Measurements from ENCODE around the gene TYROBP.

TYROBP gene

GRCh38 chr19:35868823-35869326, 39.2 kb downstream of the TYROBP start:
- H3K79me2 ChIP-seq (ENCODE audit: insufficient read depth, low read length), result no peaks in the 10 kb centered on the region
- peaks cover 18% of the 10 kb centered on the region for H3K4me1 ChIP-seq (ENCODE audit: insufficient read depth, low read length, severe bottlenecking)
- peak overlapping the region; percentile 31; the same call in 1 of the 2 replicates for H3K9ac ChIP-seq (ENCODE audit: low read length)
- H3K36me3 ChIP-seq (ENCODE audit: insufficient read depth, low read length), result no peaks in the 10 kb centered on the region
- H2AFZ ChIP-seq (ENCODE audit: low read length), result no peak overlapping the region
- H4K20me1 ChIP-seq (ENCODE audit: insufficient read depth, low read length), result no peaks in the 10 kb centered on the region
- peak overlapping the region; percentile 44 for H3K4me3 ChIP-seq (ENCODE audit: low read depth, low read length, poor library complexity, severe bottlenecking)
- H3K4me2 ChIP-seq (ENCODE audit: low read length), result peak overlapping the region; percentile 52
- H3F3A ChIP-seq (ENCODE audit: insufficient read depth, low read length), result no peaks in the 10 kb centered on the region
- no peaks in the 10 kb centered on the region for H3K9me3 ChIP-seq (ENCODE audit: low read length)
- H3K27me3 ChIP-seq (ENCODE audit: insufficient read depth, low read length), result peaks cover 4% of the 10 kb centered on the region; the same call in 1 of the 2 replicates
- TF ChIP-seq, protein P1, sequence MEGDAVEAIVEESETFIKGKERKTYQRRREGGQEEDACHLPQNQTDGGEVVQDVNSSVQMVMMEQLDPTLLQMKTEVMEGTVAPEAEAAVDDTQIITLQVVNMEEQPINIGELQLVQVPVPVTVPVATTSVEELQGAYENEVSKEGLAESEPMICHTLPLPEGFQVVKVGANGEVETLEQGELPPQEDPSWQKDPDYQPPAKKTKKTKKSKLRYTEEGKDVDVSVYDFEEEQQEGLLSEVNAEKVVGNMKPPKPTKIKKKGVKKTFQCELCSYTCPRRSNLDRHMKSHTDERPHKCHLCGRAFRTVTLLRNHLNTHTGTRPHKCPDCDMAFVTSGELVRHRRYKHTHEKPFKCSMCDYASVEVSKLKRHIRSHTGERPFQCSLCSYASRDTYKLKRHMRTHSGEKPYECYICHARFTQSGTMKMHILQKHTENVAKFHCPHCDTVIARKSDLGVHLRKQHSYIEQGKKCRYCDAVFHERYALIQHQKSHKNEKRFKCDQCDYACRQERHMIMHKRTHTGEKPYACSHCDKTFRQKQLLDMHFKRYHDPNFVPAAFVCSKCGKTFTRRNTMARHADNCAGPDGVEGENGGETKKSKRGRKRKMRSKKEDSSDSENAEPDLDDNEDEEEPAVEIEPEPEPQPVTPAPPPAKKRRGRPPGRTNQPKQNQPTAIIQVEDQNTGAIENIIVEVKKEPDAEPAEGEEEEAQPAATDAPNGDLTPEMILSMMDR (IDR thresholded peaks at IDR 0.05; ENCODE audit: low read length), result no peak
- no peak for TF ChIP-seq EZH2 (IDR thresholded peaks at IDR 0.05; ENCODE audit: borderline replicate concordance, low read length)
- no peak overlapping the region for H3K27ac ChIP-seq (ENCODE audit: low read depth, low read length, poor library complexity, severe bottlenecking)
- H3K9me2 ChIP-seq (ENCODE audit: low read depth, low read length), result no peaks in the 10 kb centered on the region

DNA sequence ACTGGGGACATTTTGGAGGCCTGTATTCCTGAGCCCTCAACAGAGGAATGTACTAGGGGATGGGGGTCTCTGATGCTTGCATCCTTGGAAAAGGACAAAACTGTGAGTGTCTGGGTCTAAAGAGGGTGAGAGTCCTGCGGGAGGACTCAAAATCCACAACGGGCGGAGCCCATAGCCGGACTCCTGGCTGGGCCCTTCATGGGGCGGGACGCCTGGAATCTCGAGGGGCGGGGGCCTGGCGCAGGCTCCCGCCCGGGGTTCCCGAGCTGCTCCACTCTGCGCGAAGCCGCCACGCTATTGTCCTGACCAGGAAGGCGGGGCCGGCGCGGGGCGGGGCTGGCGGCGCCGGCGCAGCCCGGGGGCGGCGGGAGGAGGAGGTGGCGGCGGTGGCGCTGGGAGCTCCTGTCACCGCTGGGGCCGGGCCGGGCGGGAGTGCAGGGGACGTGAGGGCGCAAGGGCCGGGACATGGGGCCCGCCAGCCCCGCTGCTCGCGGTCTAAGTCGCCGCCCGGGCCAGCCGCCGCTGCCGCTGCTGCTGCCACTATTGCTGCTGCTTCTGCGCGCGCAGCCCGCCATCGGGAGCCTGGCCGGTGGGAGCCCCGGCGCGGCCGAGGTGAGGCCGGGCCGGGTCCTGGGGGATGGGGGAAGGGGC, 39.8 kb downstream of the TYROBP start, which contains the start of gene APLP1:
APLP1 (plus strand) TSS at position 403 of the 651 bp plus-strand sequence; CDS start at position 466, 63 bp downstream.
- H4K20me1 ChIP-seq (ENCODE audit: insufficient read depth, low read length), result no peaks in the 10 kb centered on the region
- H3K9me3 ChIP-seq (ENCODE audit: low read length), result no peaks in the 10 kb centered on the region
- no peak within 1 kb of the TSS for H2AFZ ChIP-seq (ENCODE audit: low read length)
- H3K79me2 ChIP-seq (ENCODE audit: insufficient read depth, low read length), result no peaks in the 10 kb centered on the region
- H3K27ac ChIP-seq (ENCODE audit: low read depth, low read length, poor library complexity, severe bottlenecking), result no peak within 1 kb of the TSS
- peaks cover 18% of the 10 kb centered on the region for H3K4me1 ChIP-seq (ENCODE audit: insufficient read depth, low read length, severe bottlenecking)
- peak within 1 kb of the TSS; percentile 52 for H3K4me2 ChIP-seq (ENCODE audit: low read length)
- no peaks in the 10 kb centered on the region for H3F3A ChIP-seq (ENCODE audit: insufficient read depth, low read length)
- peaks cover 4% of the 10 kb centered on the region; the same call in 1 of the 2 replicates for H3K27me3 ChIP-seq (ENCODE audit: insufficient read depth, low read length)
- TF ChIP-seq, protein P1 (IDR thresholded peaks at IDR 0.05; ENCODE audit: low read length), result no peak
- no peak for TF ChIP-seq EZH2 (IDR thresholded peaks at IDR 0.05; ENCODE audit: borderline replicate concordance, low read length)
- H3K9me2 ChIP-seq (ENCODE audit: low read depth, low read length), result no peaks in the 10 kb centered on the region
- H3K36me3 ChIP-seq (ENCODE audit: insufficient read depth, low read length), result no peaks in the 10 kb centered on the region
- H3K4me3 ChIP-seq (ENCODE audit: low read depth, low read length, poor library complexity, severe bottlenecking), result peak within 1 kb of the TSS; percentile 44
- peak within 1 kb of the TSS; percentile 31; the same call in 1 of the 2 replicates for H3K9ac ChIP-seq (ENCODE audit: low read length)

- Histone ChIP-seq H3F3A (ENCODE audit: insufficient read depth, low read length) (no peaks in the 10 kb centered on the region), H3K9me3 (ENCODE audit: low read length) (no peaks in the 10 kb centered on the region), H3K36me3 (ENCODE audit: insufficient read depth, low read length) (no peaks in the 10 kb centered on the region), H3K9me2 (ENCODE audit: low read depth, low read length) (no peaks in the 10 kb centered on the region), H2AFZ (ENCODE audit: low read length) (no peak overlapping the region), H3K9ac (ENCODE audit: low read length) (no peak overlapping the region), H3K27ac (ENCODE audit: low read depth, low read length, poor library complexity, severe bottlenecking) (no peak overlapping the region), H3K4me1 (ENCODE audit: insufficient read depth, low read length, severe bottlenecking) (no peaks in the 10 kb centered on the region), H4K20me1 (ENCODE audit: insufficient read depth, low read length) (no peaks in the 10 kb centered on the region), H3K4me3 (ENCODE audit: low read depth, low read length, poor library complexity, severe bottlenecking) (no peak overlapping the region), H3K27me3 (ENCODE audit: insufficient read depth, low read length) (peaks cover 4% of the 10 kb centered on the region; the same call in 1 of the 2 replicates), H3K4me2 (ENCODE audit: low read length) (no peak overlapping the region), H3K79me2 (ENCODE audit: insufficient read depth, low read length) (no peaks in the 10 kb centered on the region)
- TF ChIP-seq, protein P1 (IDR thresholded peaks at IDR 0.05; ENCODE audit: low read length), result no peak
- no peak for TF ChIP-seq EZH2 (IDR thresholded peaks at IDR 0.05; ENCODE audit: borderline replicate concordance, low read length)
These were observed 45.1 kb downstream of the TYROBP start for GRCh38 chr19:35863018-35863417.

Data from OCI-LY1 (cell line).